PFSK-1 (cell line): ENCODE data around the gene ZNF732.
A peak's percentile ranks its signal among the peaks of the same experiment; 100 is the strongest.

Source experiments
- FOXP2 ChIP-seq: optimal IDR thresholded peaks from 2 replicates; pipeline ENCODE3; 2011; ENCODE audit warnings: borderline replicate concordance, control low read depth, inconsistent platforms; ENCODE audit not compliant: insufficient read depth; ENCODE audit errors: extremely low read length, extremely low read depth
- POLR2AphosphoS5 ChIP-seq: IDR thresholded peaks from 2 replicates; pipeline ENCODE4 v1.6.1; 2012; ENCODE audit warnings: low read depth, mild to moderate bottlenecking, control low read depth, low read length, moderate library complexity
- SIN3A ChIP-seq: IDR thresholded peaks from 2 replicates; pipeline ENCODE4 v1.6.1; 2012; ENCODE audit warnings: mild to moderate bottlenecking, low read length, moderate library complexity, borderline replicate concordance; ENCODE audit not compliant: insufficient read depth
- TAF1 ChIP-seq: IDR thresholded peaks from 2 replicates; pipeline ENCODE4 v1.6.1; 2012; ENCODE audit warnings: low read length, control low read depth, borderline replicate concordance; ENCODE audit not compliant: insufficient read depth
- TF ChIP-seq, protein P1 (sequence below), 2 experiments: IDR thresholded peaks; 2 replicates each; pipeline versions ENCODE4 v1.6.1 to v1.8.0; 2011 to 2012; ENCODE audit warnings: low read depth in 2 of 2, low read length in 2 of 2, control low read depth in 1 of 2, inconsistent platforms in 1 of 2, mild to moderate bottlenecking in 1 of 2, moderate library complexity in 1 of 2; ENCODE audit not compliant: insufficient read depth in 1 of 2

The ZNF732 gene

DNA sequence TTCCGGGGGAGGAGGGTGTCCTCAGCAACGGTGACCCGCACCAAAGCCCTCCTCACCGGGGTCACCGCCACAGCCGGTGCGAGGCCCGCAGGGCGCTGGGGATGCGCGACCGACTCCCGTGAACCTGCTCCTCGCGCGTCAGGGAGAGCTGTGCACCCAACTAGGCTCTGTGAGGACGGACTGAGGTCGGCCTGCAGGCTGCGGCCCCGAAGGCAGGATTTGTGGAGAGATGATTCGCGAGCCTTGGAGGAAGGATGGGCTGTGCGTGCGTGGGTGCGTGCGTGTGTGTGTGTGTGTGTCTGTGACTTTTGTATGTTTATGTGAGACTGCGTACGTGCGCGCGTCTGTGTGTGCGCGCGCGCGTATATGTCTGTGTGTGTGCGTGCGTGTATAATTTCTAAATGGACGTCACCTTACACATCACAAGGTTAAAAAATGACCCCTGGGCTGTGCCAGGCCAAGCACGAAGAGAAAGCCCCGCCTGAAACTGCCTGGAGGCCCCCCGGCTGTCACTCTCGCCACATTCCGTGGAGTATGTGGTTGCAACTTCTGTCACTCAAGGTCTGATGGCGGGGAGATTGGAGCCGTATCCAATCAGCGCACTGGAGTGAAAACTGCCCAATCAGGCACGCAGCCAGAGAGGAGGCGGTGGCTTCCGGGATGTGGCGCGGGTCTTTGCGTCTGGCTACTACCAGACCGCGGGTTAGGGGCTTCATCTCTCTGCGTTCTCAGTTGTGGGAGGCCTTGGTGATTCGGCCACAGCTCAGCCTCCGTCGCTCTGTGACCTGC is 32.1 kb upstream of the ZNF732 start, which contains the start of gene ZNF141:
ZNF141 (plus strand) TSS at position 672 of the 789 bp plus-strand sequence. CDS start 170 bp downstream, outside the sequence.
- TF ChIP-seq FOXP2 (peak; percentile 21), POLR2AphosphoS5 (peak; percentile 93), TAF1 (peak; percentile 88), SIN3A (peak; percentile 74; the same call in 1 of the 2 replicates)
- TF ChIP-seq, protein P1, sequence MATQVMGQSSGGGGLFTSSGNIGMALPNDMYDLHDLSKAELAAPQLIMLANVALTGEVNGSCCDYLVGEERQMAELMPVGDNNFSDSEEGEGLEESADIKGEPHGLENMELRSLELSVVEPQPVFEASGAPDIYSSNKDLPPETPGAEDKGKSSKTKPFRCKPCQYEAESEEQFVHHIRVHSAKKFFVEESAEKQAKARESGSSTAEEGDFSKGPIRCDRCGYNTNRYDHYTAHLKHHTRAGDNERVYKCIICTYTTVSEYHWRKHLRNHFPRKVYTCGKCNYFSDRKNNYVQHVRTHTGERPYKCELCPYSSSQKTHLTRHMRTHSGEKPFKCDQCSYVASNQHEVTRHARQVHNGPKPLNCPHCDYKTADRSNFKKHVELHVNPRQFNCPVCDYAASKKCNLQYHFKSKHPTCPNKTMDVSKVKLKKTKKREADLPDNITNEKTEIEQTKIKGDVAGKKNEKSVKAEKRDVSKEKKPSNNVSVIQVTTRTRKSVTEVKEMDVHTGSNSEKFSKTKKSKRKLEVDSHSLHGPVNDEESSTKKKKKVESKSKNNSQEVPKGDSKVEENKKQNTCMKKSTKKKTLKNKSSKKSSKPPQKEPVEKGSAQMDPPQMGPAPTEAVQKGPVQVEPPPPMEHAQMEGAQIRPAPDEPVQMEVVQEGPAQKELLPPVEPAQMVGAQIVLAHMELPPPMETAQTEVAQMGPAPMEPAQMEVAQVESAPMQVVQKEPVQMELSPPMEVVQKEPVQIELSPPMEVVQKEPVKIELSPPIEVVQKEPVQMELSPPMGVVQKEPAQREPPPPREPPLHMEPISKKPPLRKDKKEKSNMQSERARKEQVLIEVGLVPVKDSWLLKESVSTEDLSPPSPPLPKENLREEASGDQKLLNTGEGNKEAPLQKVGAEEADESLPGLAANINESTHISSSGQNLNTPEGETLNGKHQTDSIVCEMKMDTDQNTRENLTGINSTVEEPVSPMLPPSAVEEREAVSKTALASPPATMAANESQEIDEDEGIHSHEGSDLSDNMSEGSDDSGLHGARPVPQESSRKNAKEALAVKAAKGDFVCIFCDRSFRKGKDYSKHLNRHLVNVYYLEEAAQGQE (IDR thresholded peaks at IDR 0.05; ENCODE audit: insufficient read depth in 1 of 2, low read depth in 2 of 2, low read length in 2 of 2): peak in 1 of 2 experiments; percentile 35; a peak in 1 of 4 replicates

DNA sequence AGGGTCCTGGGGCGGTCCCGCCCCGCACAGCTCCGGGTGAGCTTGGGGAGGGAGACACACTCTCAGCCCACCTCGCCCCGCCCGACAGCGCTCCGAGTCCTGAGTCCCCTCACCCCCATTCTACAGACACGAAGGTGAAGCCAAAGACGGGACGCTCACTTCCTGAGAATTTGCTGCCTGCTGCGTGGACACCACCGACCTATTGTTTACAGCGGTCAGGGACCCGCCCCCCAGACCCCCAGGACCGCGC is 31.5 kb upstream of the ZNF732 start:
- TF ChIP-seq, protein P1 (IDR thresholded peaks at IDR 0.05; ENCODE audit: insufficient read depth in 1 of 2, low read depth in 2 of 2, low read length in 2 of 2): no peak
- TF ChIP-seq TAF1: no peak
- TF ChIP-seq SIN3A: no peak
- no peak for TF ChIP-seq FOXP2

DNA sequence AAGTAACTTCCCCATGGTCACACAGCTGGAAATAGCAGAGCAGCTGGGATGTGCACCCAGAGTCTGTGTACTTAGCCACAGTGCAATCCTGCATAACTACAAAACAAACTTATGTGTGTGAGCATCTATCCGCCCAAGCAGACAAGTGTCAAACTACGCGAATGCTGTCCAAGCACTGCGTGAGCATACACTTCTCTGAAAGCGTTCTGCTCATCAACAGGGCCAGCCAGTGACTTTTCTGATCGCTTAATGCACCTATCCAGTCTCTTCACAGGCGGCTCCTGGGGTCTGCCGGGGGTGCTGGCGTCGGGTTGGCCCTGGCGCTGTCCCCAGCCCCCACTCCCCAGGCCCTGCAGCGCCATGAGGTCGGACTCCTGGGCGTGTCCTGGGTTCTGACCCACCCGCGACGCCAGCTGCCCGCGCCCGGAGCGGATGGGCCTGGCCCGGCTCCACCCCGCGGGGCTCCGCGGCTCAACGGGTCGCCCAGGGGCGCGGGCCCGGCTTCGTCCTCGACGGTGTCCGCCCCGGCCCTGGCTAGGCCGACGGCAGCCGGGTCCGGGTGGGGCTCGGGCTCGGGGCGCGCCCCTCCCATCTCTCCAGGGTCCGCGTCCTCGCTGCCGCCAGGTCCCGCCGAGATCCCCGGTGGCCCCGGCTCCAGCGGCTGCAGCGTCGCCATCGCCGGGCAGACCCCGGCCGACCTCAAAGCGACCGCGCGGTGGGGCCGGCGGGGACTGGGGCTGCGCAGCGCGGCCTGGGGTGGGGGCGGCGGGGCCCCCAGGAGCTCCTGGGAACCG is 31.0 kb upstream of the ZNF732 start:
- TF ChIP-seq POLR2AphosphoS5 (no peak), TAF1 (no peak), FOXP2 (no peak), SIN3A (no peak)
- TF ChIP-seq, protein P1 (IDR thresholded peaks at IDR 0.05; ENCODE audit: insufficient read depth in 1 of 2, low read depth in 2 of 2, low read length in 2 of 2): no peak

DNA sequence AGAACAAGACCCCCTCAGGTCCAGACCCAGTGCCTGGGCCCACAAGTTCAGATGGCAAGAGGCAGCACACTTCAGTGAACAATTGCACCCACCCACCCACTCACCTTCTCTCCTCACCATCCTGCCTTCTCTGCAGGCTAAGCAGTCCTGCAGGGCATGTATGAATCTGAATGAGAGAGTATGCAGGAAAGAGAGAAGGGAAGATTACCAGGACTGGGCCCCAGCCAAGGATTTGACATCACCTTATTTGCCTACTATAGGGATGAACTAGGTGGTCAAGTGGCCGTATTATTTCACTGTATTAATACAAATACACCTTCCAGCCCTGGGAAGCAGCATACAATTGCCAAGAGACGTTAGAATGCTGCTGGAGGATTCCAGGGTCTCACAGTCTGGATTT is 30.2 kb upstream of the ZNF732 start:
- TF ChIP-seq POLR2AphosphoS5 (no peak), SIN3A (no peak), TAF1 (no peak), FOXP2 (no peak)
- TF ChIP-seq, protein P1 (IDR thresholded peaks at IDR 0.05; ENCODE audit: insufficient read depth in 1 of 2, low read depth in 2 of 2, low read length in 2 of 2): no peak

DNA sequence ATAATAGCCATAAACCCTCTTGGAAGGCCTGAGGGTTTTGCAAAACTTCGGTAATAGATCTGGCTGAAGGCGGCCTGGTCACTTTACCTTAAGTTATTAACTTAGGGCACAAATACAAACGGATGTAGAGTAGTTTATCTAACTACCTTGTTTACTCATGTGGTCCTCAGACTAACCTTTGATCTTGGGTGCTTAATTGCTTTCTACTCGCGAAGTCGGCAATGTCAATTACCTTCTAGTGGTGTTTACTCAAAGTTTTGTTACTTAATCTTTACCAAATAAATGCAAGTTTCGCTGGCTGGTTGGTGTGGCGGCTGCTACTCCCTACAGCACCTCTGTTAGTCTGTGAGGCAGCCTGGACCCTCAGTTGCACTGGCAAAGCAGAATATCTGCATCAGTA is 23.5 kb upstream of the ZNF732 start:
- no peak for TF ChIP-seq TAF1
- TF ChIP-seq, protein P1 (IDR thresholded peaks at IDR 0.05; ENCODE audit: insufficient read depth in 1 of 2, low read depth in 2 of 2, low read length in 2 of 2): no peak
- TF ChIP-seq SIN3A: no peak
